HFFc6 (cell line): ENCODE results near the gene KMT2B. TPM values are rescaled to one million over a fixed set of nuclear protein-coding genes. Genes with fewer than 3 reads are reported as not detected.

Experiments used
- DNase-seq: peaks from one replicate; pipeline ENCODE4 v3.0.0-alpha.2; 2018
- H3K27ac Mint-ChIP-seq: 2 replicates; pipeline ENCODE4 v1.8.0; 2020; ENCODE audit warnings: mild to moderate bottlenecking, mixed read lengths
- H3K27me3 Mint-ChIP-seq: 2 replicates; pipeline ENCODE4 v1.8.0; 2021; ENCODE audit warnings: mild to moderate bottlenecking, moderate library complexity, mixed read lengths; ENCODE audit not compliant: insufficient read depth
- H3K36me3 Mint-ChIP-seq: 2 replicates; pipeline ENCODE4 v1.8.0; 2021; ENCODE audit warnings: low read depth, mixed read lengths
- H3K4me1 Mint-ChIP-seq: 2 replicates; pipeline ENCODE4 v1.8.0; 2020; ENCODE audit warnings: low read depth, mixed read lengths
- H3K4me3 Mint-ChIP-seq: 2 replicates; pipeline ENCODE4 v1.8.0; 2020; ENCODE audit warnings: mild to moderate bottlenecking, moderate library complexity, mixed read lengths
- H3K9me3 Mint-ChIP-seq: 2 replicates; pipeline ENCODE4 v1.8.0; 2020; ENCODE audit warnings: mild to moderate bottlenecking, mixed read lengths
- CTCF ChIP-seq: fragments of 200-600 bp; sonication (generic); IDR thresholded peaks from 2 replicates; pipeline ENCODE4 v1.5.0; 2021; ENCODE audit warnings: antibody characterized with exemption, mild to moderate bottlenecking
- total RNA-seq, 6 experiments: library from RNA; stranded (reverse); fragmentation: NEBNext Ultra II Directional; extraction: Animal tissue kit (Norgen Biotek cat#: 25700); gene quantifications; 2 replicates in 1 of 6; 3 replicates in 5 of 6; pipeline ENCODE4 v1.2.3, GENCODE V29; 2021

The KMT2B gene
- total RNA-seq, 6 experiments from 2014 or later, result 20.1 to 24.4 (median 21.7) TPM

DNA sequence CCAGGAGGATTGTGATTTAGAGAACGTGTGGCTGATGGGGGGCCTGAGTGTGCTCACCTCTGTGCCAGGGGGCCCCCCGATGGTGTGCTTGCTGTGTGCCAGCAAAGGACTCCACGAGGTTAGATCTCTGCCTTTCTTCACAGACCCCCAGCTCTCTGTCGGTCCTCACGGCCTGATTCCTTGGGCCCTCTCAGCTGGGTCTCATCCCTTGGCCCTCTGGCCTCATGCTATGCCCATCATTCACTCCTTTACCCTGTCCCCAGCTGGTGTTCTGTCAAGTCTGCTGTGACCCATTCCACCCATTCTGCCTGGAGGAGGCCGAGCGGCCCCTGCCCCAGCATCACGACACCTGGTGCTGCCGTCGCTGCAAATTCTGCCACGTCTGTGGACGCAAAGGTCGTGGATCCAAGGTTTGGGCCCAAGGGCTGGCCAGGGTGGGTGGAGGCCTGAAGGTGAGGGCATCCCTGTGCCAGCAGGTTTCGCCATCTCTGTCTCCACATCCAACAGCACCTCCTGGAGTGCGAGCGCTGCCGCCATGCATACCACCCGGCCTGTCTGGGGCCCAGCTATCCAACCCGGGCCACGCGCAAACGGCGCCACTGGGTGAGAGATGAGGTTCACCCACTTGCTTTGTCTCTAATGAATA is 7.5 kb downstream of the KMT2B start:
- Mint-ChIP-seq H3K9me3 (no peaks in the 10 kb centered on the region), H3K36me3 (peaks cover 10% of the 10 kb centered on the region), H3K4me3 (no peak overlapping the region), H3K27me3 (peaks cover 2% of the 10 kb centered on the region; the same call in 1 of the 2 replicates), H3K27ac (no peak overlapping the region), H3K4me1 (no peaks in the 10 kb centered on the region)
- TF ChIP-seq CTCF, result no peak
- no peak for DNase-seq

DNA sequence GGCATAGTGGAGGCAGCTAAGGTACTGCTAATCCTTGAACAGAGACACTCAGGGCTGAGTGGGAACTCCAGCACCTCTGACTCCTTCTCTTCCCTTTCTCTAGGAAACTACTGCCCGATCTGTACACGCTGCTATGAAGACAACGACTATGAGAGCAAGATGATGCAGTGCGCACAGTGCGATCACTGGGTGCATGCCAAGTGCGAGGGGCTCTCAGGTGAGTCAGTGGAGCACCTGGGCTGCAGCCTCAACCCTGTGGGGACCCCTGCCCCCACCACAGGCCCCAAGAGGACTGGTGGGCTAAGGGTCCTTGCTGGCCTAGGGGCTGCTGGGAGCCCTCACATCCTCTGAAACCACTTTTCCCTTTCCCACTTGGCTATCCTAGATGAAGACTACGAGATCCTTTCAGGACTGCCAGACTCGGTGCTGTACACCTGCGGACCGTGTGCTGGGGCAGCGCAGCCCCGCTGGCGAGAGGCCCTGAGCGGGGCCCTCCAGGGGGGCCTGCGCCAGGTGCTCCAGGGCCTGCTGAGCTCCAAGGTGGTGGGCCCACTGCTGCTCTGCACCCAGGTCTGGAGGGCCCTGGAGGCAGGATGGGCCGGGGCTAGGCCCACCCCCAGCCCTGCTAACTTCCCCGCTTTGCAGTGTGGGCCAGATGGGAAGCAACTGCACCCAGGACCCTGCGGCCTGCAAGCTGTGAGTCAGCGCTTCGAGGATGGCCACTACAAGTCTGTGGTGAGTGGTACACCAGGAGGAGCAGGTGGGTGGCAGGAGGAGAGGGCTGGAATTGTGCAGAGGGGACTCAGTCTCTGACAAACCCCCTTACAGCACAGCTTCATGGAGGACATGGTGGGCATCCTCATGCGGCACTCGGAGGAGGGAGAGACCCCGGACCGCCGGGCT is 9.5 kb downstream of the KMT2B start:
- peaks cover 2% of the 10 kb centered on the region; the same call in 1 of the 2 replicates for H3K27me3 Mint-ChIP-seq
- no peak for DNase-seq
- H3K27ac Mint-ChIP-seq, result no peak overlapping the region
- no peaks in the 10 kb centered on the region for H3K9me3 Mint-ChIP-seq
- no peak for TF ChIP-seq CTCF
- H3K4me1 Mint-ChIP-seq, result no peaks in the 10 kb centered on the region
- H3K4me3 Mint-ChIP-seq, result no peak overlapping the region
- peaks cover 12% of the 10 kb centered on the region for H3K36me3 Mint-ChIP-seq

DNA sequence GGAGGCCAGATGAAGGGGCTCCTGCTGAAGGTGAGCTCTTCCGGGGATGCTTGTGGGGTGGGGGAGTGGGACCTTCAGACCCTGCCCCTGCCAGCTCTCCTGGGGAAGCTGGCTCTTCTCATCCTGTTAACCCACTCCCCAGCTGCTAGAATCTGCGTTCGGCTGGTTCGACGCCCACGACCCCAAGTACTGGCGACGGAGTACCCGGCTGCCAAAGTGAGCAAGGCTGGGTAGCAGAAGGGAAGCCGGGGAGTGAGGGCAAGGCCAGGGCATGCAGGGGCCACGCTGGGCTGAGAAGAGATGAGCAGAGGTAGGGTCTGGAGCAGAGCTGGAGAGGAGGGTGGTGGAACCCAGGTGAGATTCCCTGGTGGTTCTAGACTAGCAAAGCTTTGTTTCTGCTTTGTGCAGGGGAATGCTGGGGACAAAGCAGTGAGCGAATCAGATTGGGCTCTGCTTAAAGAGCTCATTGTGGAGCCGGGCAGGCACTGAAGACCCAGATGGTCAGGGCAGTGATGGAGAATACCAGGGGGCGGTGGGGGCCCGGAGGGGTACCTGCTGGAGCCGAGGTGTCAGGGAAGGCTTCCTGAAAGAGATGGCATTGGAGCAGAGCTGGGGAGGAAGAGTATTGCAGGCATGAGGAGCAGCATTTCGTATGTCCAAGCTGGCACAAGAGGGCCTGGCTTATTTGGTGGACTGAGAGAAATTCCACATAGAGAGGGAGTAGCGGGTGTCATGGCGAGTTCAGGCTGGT is 10.3 kb downstream of the KMT2B start:
- Mint-ChIP-seq H3K36me3 (peaks cover 12% of the 10 kb centered on the region), H3K4me3 (no peak overlapping the region), H3K27ac (no peak overlapping the region), H3K4me1 (no peaks in the 10 kb centered on the region), H3K27me3 (peaks cover 2% of the 10 kb centered on the region; the same call in 1 of the 2 replicates), H3K9me3 (no peaks in the 10 kb centered on the region)
- no peak for DNase-seq
- no peak for TF ChIP-seq CTCF

GRCh38 chr19:35729021-35729420 is 11.2 kb downstream of the KMT2B start:
- Mint-ChIP-seq H3K9me3 (no peaks in the 10 kb centered on the region), H3K4me3 (no peak overlapping the region), H3K4me1 (no peaks in the 10 kb centered on the region), H3K27me3 (peaks cover 2% of the 10 kb centered on the region), H3K27ac (no peak overlapping the region), H3K36me3 (peaks cover 12% of the 10 kb centered on the region)
- DNase-seq, result no peak
- TF ChIP-seq CTCF, result no peak

DNA sequence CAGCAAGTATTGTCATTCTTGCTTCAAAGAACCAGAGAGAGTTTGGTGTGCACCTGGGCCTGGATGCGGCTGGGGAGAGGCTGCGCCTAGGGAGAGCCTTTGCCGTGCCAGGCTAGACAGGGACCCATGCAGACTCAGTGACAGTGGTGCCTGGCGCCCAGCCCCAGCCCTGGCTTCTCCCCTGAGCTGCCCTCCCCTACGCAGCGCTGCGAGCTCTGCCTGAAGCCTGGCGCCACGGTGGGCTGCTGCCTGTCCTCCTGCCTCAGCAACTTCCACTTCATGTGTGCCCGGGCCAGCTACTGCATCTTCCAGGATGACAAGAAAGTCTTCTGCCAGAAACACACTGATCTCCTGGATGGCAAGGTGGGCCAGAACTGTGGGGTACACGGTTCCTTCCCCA is 12.0 kb downstream of the KMT2B start:
- no peak for DNase-seq
- Mint-ChIP-seq H3K4me1 (no peaks in the 10 kb centered on the region), H3K27ac (no peak overlapping the region), H3K9me3 (no peaks in the 10 kb centered on the region), H3K36me3 (peaks cover 12% of the 10 kb centered on the region), H3K4me3 (no peak overlapping the region), H3K27me3 (peaks cover 6% of the 10 kb centered on the region)
- no peak for TF ChIP-seq CTCF
